H1 (cell line): ENCODE data around the gene PLCB3.

Experiments used
- CREB1 ChIP-seq: IDR thresholded peaks from 2 replicates; pipeline ENCODE4 v1.6.1; 2012; ENCODE audit warnings: inconsistent platforms
- CTCF ChIP-seq, 3 experiments: IDR thresholded peaks; 1 replicate in 2 of 3; 2 replicates in 1 of 3; pipeline versions ENCODE4 v1.5.1 to v1.6.1; 2011; ENCODE audit warnings: low read length in 3 of 3, mild to moderate bottlenecking in 3 of 3, inconsistent platforms in 2 of 3, low read depth in 1 of 3, moderate library complexity in 1 of 3; ENCODE audit not compliant: insufficient read depth in 1 of 3; ENCODE audit errors: control extremely low read depth in 1 of 3
- EZH2 ChIP-seq: fragments of 200-600 bp; sonication (generic); IDR thresholded peaks from 2 replicates; pipeline ENCODE4 v1.7.1; 2012; ENCODE audit warnings: low read depth, mild to moderate bottlenecking, moderate library complexity, low read length, inconsistent platforms; ENCODE audit not compliant: severe bottlenecking
- JUN ChIP-seq: IDR thresholded peaks from 2 replicates; pipeline ENCODE4 v1.6.1; 2011; ENCODE audit warnings: low read depth, mild to moderate bottlenecking, improper control_type of control experiment, low read length
- SIN3A ChIP-seq, 2 experiments: IDR thresholded peaks in 1 of 2; conservative IDR thresholded peaks in 1 of 2; 2 replicates each; pipeline ENCODE4 v1.6.1; 2011 to 2012; ENCODE audit warnings: low read length in 2 of 2, improper control_type of control experiment in 1 of 2, low read depth in 1 of 2, mild to moderate bottlenecking in 1 of 2

- TF ChIP-seq CTCF (IDR thresholded peaks at IDR 0.05; ENCODE audit: control extremely low read depth in 1 of 3, insufficient read depth in 1 of 3, low read depth in 1 of 3, low read length in 3 of 3) (no peak), SIN3A (conservative IDR thresholded peaks at IDR 0.05 in 1 of 2, IDR thresholded peaks at IDR 0.05 in 1 of 2; ENCODE audit: low read depth in 1 of 2, low read length in 2 of 2) (no peak), EZH2 (no peak), CREB1 (no peak), JUN (no peak)
These were observed 30.8 kb downstream of the PLCB3 start for GRCh38 chr11:64281957-64282770.
